DOHH2 (cell line): ENCODE results near the gene PEX19.

Experiments used
- H3F3A ChIP-seq: fragments of 200-600 bp; sonication (generic), shearing (Covaris generic); 2 replicates; pipeline ENCODE4 v1.6.0; 2016; ENCODE audit warnings: antibody characterized with exemption, mild to moderate bottlenecking; ENCODE audit not compliant: control insufficient read depth, insufficient read depth
- H3K27ac ChIP-seq: fragments of 200-600 bp; sonication (generic); 2 replicates; pipeline ENCODE4 v1.5.1; 2014; ENCODE audit warnings: low read depth, mild to moderate bottlenecking, low read length, moderate library complexity
- H3K27me3 ChIP-seq: fragments of 200-600 bp; sonication (generic); 2 replicates; pipeline ENCODE4 v1.6.1; 2014; ENCODE audit warnings: mild to moderate bottlenecking, low read length, mixed read lengths; ENCODE audit not compliant: control insufficient read depth
- H3K36me3 ChIP-seq: fragments of 200-600 bp; sonication (generic); 2 replicates; pipeline ENCODE4 v1.6.1; 2014; ENCODE audit warnings: mild to moderate bottlenecking, low read length, moderate library complexity, mixed read lengths; ENCODE audit not compliant: control insufficient read depth
- H3K4me1 ChIP-seq: fragments of 200-600 bp; sonication (generic); 2 replicates; pipeline ENCODE4 v1.6.1; 2014; ENCODE audit warnings: mild to moderate bottlenecking, low read length, mixed read lengths; ENCODE audit not compliant: control insufficient read depth
- H3K4me2 ChIP-seq: fragments of 200-600 bp; sonication (generic); 2 replicates; pipeline ENCODE4 v1.6.0; 2014; ENCODE audit warnings: mild to moderate bottlenecking, low read length, moderate library complexity
- H3K4me3 ChIP-seq: fragments of 200-600 bp; sonication (generic); 2 replicates; pipeline ENCODE4 v1.5.1; 2014; ENCODE audit warnings: mild to moderate bottlenecking, low read length, mixed read lengths
- H3K79me2 ChIP-seq: fragments of 200-600 bp; sonication (generic); 2 replicates; pipeline ENCODE4 v1.6.1; 2014; ENCODE audit warnings: mild to moderate bottlenecking, low read length, mixed read lengths; ENCODE audit not compliant: control insufficient read depth
- H3K9me2 ChIP-seq: fragments of 200-600 bp; sonication (generic); replicated peaks from 2 replicates; pipeline ENCODE4 v1.6.1; 2014; ENCODE audit warnings: mild to moderate bottlenecking, low read length, mixed read lengths; ENCODE audit not compliant: control insufficient read depth
- H3K9me3 ChIP-seq: fragments of 200-600 bp; sonication (generic); 2 replicates; pipeline ENCODE4 v1.6.1; 2014; ENCODE audit warnings: antibody characterized with exemption, low read length, mixed read lengths; ENCODE audit not compliant: control insufficient read depth, insufficient read depth
- H4K20me1 ChIP-seq: fragments of 200-600 bp; sonication (generic); 2 replicates; pipeline ENCODE4 v1.6.0; 2014; ENCODE audit warnings: low read depth, mild to moderate bottlenecking, antibody characterized with exemption, low read length, moderate library complexity; ENCODE audit not compliant: control insufficient read depth, insufficient read depth
- CTCF ChIP-seq: fragments of 200-600 bp; sonication (generic); IDR thresholded peaks from one replicate; pipeline ENCODE4 v1.5.1; 2014; ENCODE audit warnings: antibody characterized with exemption, mild to moderate bottlenecking, low read depth, low read length; ENCODE audit not compliant: poor library complexity, severe bottlenecking
- EZH2phosphoT487 ChIP-seq: fragments of 200-600 bp; sonication (generic); IDR thresholded peaks from 2 replicates; pipeline ENCODE4 v1.6.1; 2017; ENCODE audit warnings: borderline replicate concordance, mild to moderate bottlenecking, antibody characterized with exemption, low read length, moderate library complexity, mixed read lengths

Gene PEX19

DNA sequence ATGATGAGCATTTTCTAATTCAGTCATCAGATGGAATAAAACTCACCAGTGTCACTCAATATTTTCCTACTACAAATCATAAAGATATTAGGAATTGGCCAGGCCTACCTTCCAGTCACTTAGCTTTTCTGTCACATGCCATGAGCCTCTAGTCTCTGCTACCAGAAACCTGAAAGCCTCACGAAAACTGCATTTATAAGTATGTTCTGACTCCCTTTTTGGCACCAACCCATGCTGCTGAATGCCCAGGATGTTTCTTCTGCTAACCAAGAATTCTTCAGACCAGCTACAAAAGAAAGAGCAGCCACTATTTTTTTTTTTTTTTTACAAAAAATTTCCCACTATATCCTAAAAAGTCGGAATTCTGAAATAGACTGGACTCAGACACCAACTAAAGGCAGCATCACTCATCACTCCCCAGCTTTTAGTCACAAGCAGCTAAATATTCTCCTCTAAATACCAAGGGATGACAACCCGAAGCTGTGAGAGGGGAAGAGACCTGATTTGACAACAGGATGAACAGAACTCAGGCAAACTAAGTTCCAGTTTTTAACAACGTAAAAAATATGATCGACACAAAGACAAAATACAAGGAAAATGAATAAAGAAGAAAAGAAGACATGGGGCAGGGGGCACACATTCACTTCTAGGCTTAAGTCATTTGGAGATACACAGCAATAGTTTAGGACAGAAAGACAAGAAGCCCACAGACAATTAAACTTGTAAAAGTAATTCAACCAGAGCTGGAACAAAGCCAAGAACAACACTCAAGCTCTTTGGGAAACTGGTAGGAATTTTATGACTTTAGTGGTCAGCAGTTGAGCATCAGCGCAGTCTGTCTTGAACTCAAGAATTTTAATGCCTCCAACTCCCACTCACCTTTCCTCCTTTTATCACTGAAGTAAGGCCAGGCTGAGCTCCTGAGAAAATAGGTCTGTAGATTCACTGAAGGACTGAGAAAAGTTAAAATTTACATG is 24.2 kb downstream of the PEX19 start:
- Histone ChIP-seq H3K4me1 (peaks cover 22% of the 10 kb centered on the region), H3K27ac (no peak overlapping the region), H4K20me1 (no peaks in the 10 kb centered on the region), H3K27me3 (no peaks in the 10 kb centered on the region), H3K79me2 (peaks cover 64% of the 10 kb centered on the region), H3F3A (0 out of 2 replicates have a peak, but pooled peaks cover 2% of the 10 kb centered on the region), H3K9me2 (no peaks in the 10 kb centered on the region), H3K4me2 (peak overlapping the region; percentile 87), H3K36me3 (peaks cover 43% of the 10 kb centered on the region), H3K4me3 (peak overlapping the region; percentile 93), H3K9me3 (no peaks in the 10 kb centered on the region)
- TF ChIP-seq CTCF = no peak
- no peak for TF ChIP-seq EZH2phosphoT487

DNA sequence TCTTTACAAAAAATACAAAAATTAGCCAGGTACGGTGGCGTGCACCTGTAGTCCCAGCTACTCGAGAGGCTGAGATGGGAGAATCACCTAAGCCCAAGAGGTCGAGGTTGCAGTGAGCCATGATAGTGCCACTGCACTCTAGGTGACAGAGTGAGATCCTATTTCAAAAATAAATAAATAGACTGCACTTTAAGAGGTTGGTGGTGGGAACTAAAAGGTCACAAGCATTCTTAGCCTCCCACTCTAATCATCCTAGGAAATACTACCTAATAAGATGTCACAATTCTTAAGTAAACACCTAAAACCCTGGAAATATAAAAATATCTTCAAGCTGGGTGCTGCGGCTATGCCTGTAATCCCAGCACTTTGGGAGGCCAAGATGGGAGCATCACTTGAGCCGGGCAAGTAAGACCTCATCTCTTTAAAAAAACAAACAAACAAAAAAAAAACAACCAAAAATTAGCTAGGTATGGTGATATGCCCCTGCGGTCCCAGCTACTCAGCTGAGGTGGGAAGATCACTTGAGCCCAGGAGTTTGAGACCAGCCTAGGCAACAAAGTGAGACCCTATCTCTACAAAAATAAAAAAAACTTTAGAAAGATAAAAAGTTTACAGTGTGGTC is 26.6 kb downstream of the PEX19 start:
- Histone ChIP-seq H3F3A (0 out of 2 replicates have a peak, but pooled peaks cover 2% of the 10 kb centered on the region), H4K20me1 (no peaks in the 10 kb centered on the region), H3K9me3 (no peaks in the 10 kb centered on the region), H3K4me2 (no peak overlapping the region), H3K27me3 (no peaks in the 10 kb centered on the region), H3K9me2 (no peaks in the 10 kb centered on the region), H3K36me3 (peaks cover 49% of the 10 kb centered on the region), H3K4me1 (peaks cover 21% of the 10 kb centered on the region), H3K79me2 (peaks cover 70% of the 10 kb centered on the region), H3K27ac (no peak overlapping the region), H3K4me3 (no peak overlapping the region)
- TF ChIP-seq EZH2phosphoT487 (no peak), CTCF (no peak)

- TF ChIP-seq EZH2phosphoT487 (no peak), CTCF (no peak)
- Histone ChIP-seq H3F3A (0 out of 2 replicates have a peak, but pooled peaks cover 2% of the 10 kb centered on the region), H3K27ac (no peak overlapping the region), H3K9me3 (no peaks in the 10 kb centered on the region), H3K4me1 (peaks cover 14% of the 10 kb centered on the region), H3K4me2 (no peak overlapping the region), H3K36me3 (peaks cover 49% of the 10 kb centered on the region), H4K20me1 (no peaks in the 10 kb centered on the region), H3K27me3 (no peaks in the 10 kb centered on the region), H3K9me2 (no peaks in the 10 kb centered on the region), H3K4me3 (no peak overlapping the region), H3K79me2 (peaks cover 75% of the 10 kb centered on the region)
Measured at GRCh38 chr1:160257411-160258015, 27.4 kb downstream of the PEX19 start.
